Fibroblast of lung (primary cell): Measurements from ENCODE around the gene ENPP6. TPM values are rescaled to one million over a fixed set of nuclear protein-coding genes. Genes with fewer than 3 reads are reported as not detected.
A peak's percentile ranks its signal among the peaks of the same experiment; 100 is the strongest.

Experiments used
- DNase-seq, 2 donors: peaks; one replicate each; pipeline versions ENCODE4 v3.0.0 to v3.0.0-alpha.2; 2010; ENCODE audit warnings: low read depth in 2 of 2
- H2AFZ ChIP-seq: 2 replicates; pipeline ENCODE4 v1.5.1; 2012; ENCODE audit warnings: low read length, control low read depth, inconsistent platforms
- H3K27ac ChIP-seq: 2 replicates; pipeline ENCODE4 v1.5.1; 2011; ENCODE audit warnings: low read length, control low read depth; ENCODE audit not compliant: insufficient read depth
- H3K27me3 ChIP-seq: 2 replicates; pipeline ENCODE4 v1.5.1; 2011; ENCODE audit warnings: mild to moderate bottlenecking, low read length; ENCODE audit not compliant: control insufficient read depth, insufficient read depth
- H3K36me3 ChIP-seq: 2 replicates; pipeline ENCODE4 v1.5.1; 2011; ENCODE audit warnings: low read length; ENCODE audit not compliant: control insufficient read depth, insufficient read depth
- H3K4me1 ChIP-seq: 2 replicates; pipeline ENCODE4 v1.5.1; 2011; ENCODE audit warnings: low read length; ENCODE audit not compliant: control insufficient read depth, insufficient read depth; ENCODE audit errors: extremely low read depth
- H3K4me2 ChIP-seq: 2 replicates; pipeline ENCODE4 v1.5.1; 2011; ENCODE audit warnings: low read length, control low read depth; ENCODE audit not compliant: insufficient read depth; ENCODE audit errors: extremely low read depth
- H3K4me3 ChIP-seq, 4 experiments: fragments of 200-600 bp in 1 of 4; sonication (generic) in 1 of 4; replicated peaks in 1 of 4; 2 replicates each; pipeline ENCODE4 v1.5.1; 2011 to 2016; ENCODE audit warnings: low read length in 4 of 4, low read depth in 3 of 4, mild to moderate bottlenecking in 3 of 4, control low read depth in 2 of 4, inconsistent platforms in 1 of 4, mixed read lengths in 1 of 4; ENCODE audit not compliant: insufficient read depth in 1 of 4; ENCODE audit errors: control extremely low read depth in 1 of 4
- H3K79me2 ChIP-seq: 2 replicates; pipeline ENCODE4 v1.5.1; 2012; ENCODE audit warnings: mild to moderate bottlenecking, low read length, inconsistent platforms; ENCODE audit not compliant: control insufficient read depth, insufficient read depth
- H3K9ac ChIP-seq: 2 replicates; pipeline ENCODE4 v1.5.1; 2011; ENCODE audit warnings: mild to moderate bottlenecking, low read length, control low read depth; ENCODE audit not compliant: insufficient read depth
- H3K9me3 ChIP-seq: 2 replicates; pipeline ENCODE4 v1.5.1; 2012; ENCODE audit warnings: low read depth, low read length; ENCODE audit not compliant: control insufficient read depth, insufficient read depth
- H4K20me1 ChIP-seq: 2 replicates; pipeline ENCODE4 v1.5.1; 2011; ENCODE audit warnings: low read length; ENCODE audit not compliant: control insufficient read depth, insufficient read depth; ENCODE audit errors: extremely low read depth
- EZH2 ChIP-seq: IDR thresholded peaks from 2 replicates; pipeline ENCODE4 v1.5.1; 2012; ENCODE audit warnings: low read length, control low read depth, mild to moderate bottlenecking; ENCODE audit errors: missing control alignments
- polyA plus RNA-seq, 2 donors: library from polyadenylated mRNA; depleted of rRNA in 1 of 2; stranded (reverse) in 1 of 2; unstranded in 1 of 2; fragments of >200 nt; gene quantifications; 2 replicates each; pipeline ENCODE4 v1.2.1, GENCODE V29; 2011 to 2012; ENCODE audit warnings: missing spikeins in 1 of 2
- total RNA-seq: library from RNA; depleted of rRNA; stranded (reverse); fragments of >200 nt; gene quantifications from 2 replicates; pipeline ENCODE4 v1.2.1, GENCODE V29; 2014
- TF ChIP-seq, protein P1 (sequence below), 2 donors: IDR thresholded peaks in 1 of 2; conservative IDR thresholded peaks in 1 of 2; 1 replicate in 1 of 2; 2 replicates in 1 of 2; pipeline ENCODE4 v1.5.1; 2011 to 2012; ENCODE audit warnings: low read length in 2 of 2, control low read depth in 1 of 2, inconsistent platforms in 1 of 2, low read depth in 1 of 2, mild to moderate bottlenecking in 1 of 2

The ENPP6 gene
- total and polyA plus RNA-seq, 2 donors (not counting 1 experiment from before 2014, with no cell fraction given), result 0.17 to 0.33 TPM

DNA sequence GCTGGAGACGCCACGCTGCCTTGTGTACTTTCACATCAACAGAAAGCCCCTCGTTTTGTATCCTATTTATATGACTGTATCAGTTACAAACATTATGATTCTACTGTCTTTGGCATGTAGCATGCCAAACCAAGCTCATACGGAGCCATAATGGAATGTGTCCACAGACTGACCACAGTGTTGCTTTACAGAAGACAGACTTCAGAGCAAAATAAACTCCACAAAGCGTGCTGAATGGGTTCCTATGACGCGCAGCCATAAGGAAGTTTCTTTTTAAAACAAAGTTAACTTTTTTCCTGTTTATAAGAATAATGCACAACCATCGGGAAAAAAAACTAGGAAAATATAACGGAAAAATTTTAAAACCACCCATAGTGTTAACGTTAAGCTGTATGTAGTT is 176.5 kb downstream of the ENPP6 start:
- peak in 1 of 2 donors; percentile 63 for DNase-seq
- no peaks in the 10 kb centered on the region for H3K79me2 ChIP-seq
- H3K27me3 ChIP-seq, result no peaks in the 10 kb centered on the region
- H2AFZ ChIP-seq, result no peak overlapping the region
- H3K27ac ChIP-seq, result no peak overlapping the region
- no peak overlapping the region for H3K9ac ChIP-seq
- H3K4me1 ChIP-seq, result no peaks in the 10 kb centered on the region
- TF ChIP-seq, protein P1, sequence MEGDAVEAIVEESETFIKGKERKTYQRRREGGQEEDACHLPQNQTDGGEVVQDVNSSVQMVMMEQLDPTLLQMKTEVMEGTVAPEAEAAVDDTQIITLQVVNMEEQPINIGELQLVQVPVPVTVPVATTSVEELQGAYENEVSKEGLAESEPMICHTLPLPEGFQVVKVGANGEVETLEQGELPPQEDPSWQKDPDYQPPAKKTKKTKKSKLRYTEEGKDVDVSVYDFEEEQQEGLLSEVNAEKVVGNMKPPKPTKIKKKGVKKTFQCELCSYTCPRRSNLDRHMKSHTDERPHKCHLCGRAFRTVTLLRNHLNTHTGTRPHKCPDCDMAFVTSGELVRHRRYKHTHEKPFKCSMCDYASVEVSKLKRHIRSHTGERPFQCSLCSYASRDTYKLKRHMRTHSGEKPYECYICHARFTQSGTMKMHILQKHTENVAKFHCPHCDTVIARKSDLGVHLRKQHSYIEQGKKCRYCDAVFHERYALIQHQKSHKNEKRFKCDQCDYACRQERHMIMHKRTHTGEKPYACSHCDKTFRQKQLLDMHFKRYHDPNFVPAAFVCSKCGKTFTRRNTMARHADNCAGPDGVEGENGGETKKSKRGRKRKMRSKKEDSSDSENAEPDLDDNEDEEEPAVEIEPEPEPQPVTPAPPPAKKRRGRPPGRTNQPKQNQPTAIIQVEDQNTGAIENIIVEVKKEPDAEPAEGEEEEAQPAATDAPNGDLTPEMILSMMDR (conservative IDR thresholded peaks at IDR 0.05 in 1 of 2, IDR thresholded peaks at IDR 0.05 in 1 of 2; ENCODE audit: low read depth in 1 of 2, low read length in 2 of 2), result no peak
- TF ChIP-seq EZH2, result no peak
- H3K9me3 ChIP-seq, result no peaks in the 10 kb centered on the region
- no peaks in the 10 kb centered on the region for H3K36me3 ChIP-seq
- no peak overlapping the region for H3K4me2 ChIP-seq
- no peak overlapping the region for H3K4me3 ChIP-seq
- H4K20me1 ChIP-seq, result no peaks in the 10 kb centered on the region

DNA sequence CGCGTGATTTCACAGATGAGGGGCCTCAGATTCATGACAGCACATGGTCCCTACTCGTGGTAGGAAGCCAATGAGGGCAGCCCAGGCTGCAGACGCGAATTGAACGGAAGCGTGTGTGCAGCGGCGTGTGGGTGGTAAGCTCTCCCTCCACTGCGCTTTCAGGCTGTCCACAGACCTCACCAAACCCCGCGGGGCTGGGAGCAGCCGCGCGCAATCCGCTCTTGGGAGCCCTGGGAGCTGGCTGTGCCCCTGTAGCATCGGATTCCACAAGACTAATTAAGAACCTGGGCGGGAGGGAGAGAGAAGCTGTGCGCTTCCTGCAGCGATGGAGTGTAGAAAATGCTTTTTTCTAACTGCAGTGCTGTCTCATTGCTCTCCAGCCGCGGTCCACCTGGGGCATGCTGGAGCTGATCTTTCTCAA is 177.7 kb downstream of the ENPP6 start:
- Histone ChIP-seq H3K27ac (no peak overlapping the region), H3K4me1 (no peaks in the 10 kb centered on the region), H4K20me1 (no peaks in the 10 kb centered on the region), H3K9me3 (no peaks in the 10 kb centered on the region), H3K4me3 (peak overlapping the region in 1 of 4 experiments; percentile 9), H3K79me2 (no peaks in the 10 kb centered on the region), H3K4me2 (no peak overlapping the region), H2AFZ (no peak overlapping the region), H3K9ac (no peak overlapping the region), H3K36me3 (no peaks in the 10 kb centered on the region), H3K27me3 (no peaks in the 10 kb centered on the region)
- peak in 1 of 2 donors; percentile 19 for DNase-seq
- TF ChIP-seq, protein P1 (conservative IDR thresholded peaks at IDR 0.05 in 1 of 2, IDR thresholded peaks at IDR 0.05 in 1 of 2; ENCODE audit: low read depth in 1 of 2, low read length in 2 of 2), result no peak
- no peak for TF ChIP-seq EZH2
